MM.1S (cell line): ENCODE measurements around the gene LTBP1.

Experiments used
- DNase-seq: peaks from one replicate; pipeline ENCODE4 v3.0.0-alpha.2; 2015
- H2AFZ ChIP-seq: fragments of 300-600 bp; sonication (generic); 2 replicates; pipeline ENCODE4 v1.6.0; 2016; ENCODE audit warnings: antibody characterized with exemption, low read length
- H3F3A ChIP-seq: fragments of 300-600 bp; sonication (generic); 2 replicates; pipeline ENCODE4 v1.6.1; 2016; ENCODE audit warnings: mild to moderate bottlenecking, antibody characterized with exemption, low read length, moderate library complexity, mixed read lengths; ENCODE audit not compliant: insufficient read depth
- H3K27ac ChIP-seq: fragments of 300-600 bp; sonication (generic); 2 replicates; pipeline ENCODE4 v1.5.1; 2016; ENCODE audit warnings: mild to moderate bottlenecking, low read length
- H3K27me3 ChIP-seq: fragments of 300-600 bp; sonication (generic); replicated peaks from 2 replicates; pipeline ENCODE4 v1.6.0; 2016; ENCODE audit warnings: low read length; ENCODE audit not compliant: insufficient read depth
- H3K36me3 ChIP-seq: fragments of 300-600 bp; sonication (generic); replicated peaks from 2 replicates; pipeline ENCODE4 v1.6.1; 2016; ENCODE audit warnings: mild to moderate bottlenecking, low read length, mixed read lengths; ENCODE audit not compliant: insufficient read depth
- H3K4me1 ChIP-seq: fragments of 300-600 bp; sonication (generic); 2 replicates; pipeline ENCODE4 v1.6.1; 2016; ENCODE audit warnings: low read length, mixed read lengths
- H3K4me2 ChIP-seq: fragments of 300-600 bp; sonication (generic); 2 replicates; pipeline ENCODE4 v1.6.0; 2016; ENCODE audit warnings: low read depth, low read length
- H3K4me3 ChIP-seq: fragments of 300-600 bp; sonication (generic); 2 replicates; pipeline ENCODE4 v1.5.1; 2016; ENCODE audit warnings: low read length, mixed read lengths
- H3K79me2 ChIP-seq: fragments of 300-600 bp; sonication (generic); 2 replicates; pipeline ENCODE4 v1.6.1; 2016; ENCODE audit warnings: mixed run types, low read length, mixed read lengths
- H3K9ac ChIP-seq: fragments of 300-600 bp; sonication (generic); 2 replicates; pipeline ENCODE4 v1.6.1; 2016; ENCODE audit warnings: low read length, mixed read lengths
- H3K9me2 ChIP-seq: fragments of 300-600 bp; sonication (generic); replicated peaks from 2 replicates; pipeline ENCODE4 v1.6.1; 2016; ENCODE audit warnings: mild to moderate bottlenecking, low read length, mixed read lengths; ENCODE audit not compliant: insufficient read depth
- H3K9me3 ChIP-seq: fragments of 300-600 bp; sonication (generic); replicated peaks from 2 replicates; pipeline ENCODE4 v1.6.1; 2016; ENCODE audit warnings: mild to moderate bottlenecking, low read length, mixed read lengths; ENCODE audit not compliant: insufficient read depth
- H4K20me1 ChIP-seq: fragments of 300-600 bp; sonication (generic); 2 replicates; pipeline ENCODE4 v1.6.1; 2016; ENCODE audit warnings: mild to moderate bottlenecking, low read length, moderate library complexity, mixed read lengths; ENCODE audit not compliant: insufficient read depth
- CTCF ChIP-seq: fragments of 300-600 bp; sonication (generic); IDR thresholded peaks from 2 replicates; pipeline ENCODE4 v1.5.1; 2016; ENCODE audit warnings: antibody characterized with exemption, low read length, mixed read lengths
- EZH2 ChIP-seq: fragments of 300-600 bp; sonication (generic); optimal IDR thresholded peaks from 2 replicates; pipeline ENCODE3; 2017; ENCODE audit warnings: low read depth, mild to moderate bottlenecking, antibody characterized with exemption, low read length, mixed read lengths
- EZH2phosphoT487 ChIP-seq: fragments of 300-600 bp; sonication (generic); IDR thresholded peaks from 2 replicates; pipeline ENCODE4 v1.6.1; 2018; ENCODE audit warnings: antibody characterized with exemption, low read length

The LTBP1 gene

DNA sequence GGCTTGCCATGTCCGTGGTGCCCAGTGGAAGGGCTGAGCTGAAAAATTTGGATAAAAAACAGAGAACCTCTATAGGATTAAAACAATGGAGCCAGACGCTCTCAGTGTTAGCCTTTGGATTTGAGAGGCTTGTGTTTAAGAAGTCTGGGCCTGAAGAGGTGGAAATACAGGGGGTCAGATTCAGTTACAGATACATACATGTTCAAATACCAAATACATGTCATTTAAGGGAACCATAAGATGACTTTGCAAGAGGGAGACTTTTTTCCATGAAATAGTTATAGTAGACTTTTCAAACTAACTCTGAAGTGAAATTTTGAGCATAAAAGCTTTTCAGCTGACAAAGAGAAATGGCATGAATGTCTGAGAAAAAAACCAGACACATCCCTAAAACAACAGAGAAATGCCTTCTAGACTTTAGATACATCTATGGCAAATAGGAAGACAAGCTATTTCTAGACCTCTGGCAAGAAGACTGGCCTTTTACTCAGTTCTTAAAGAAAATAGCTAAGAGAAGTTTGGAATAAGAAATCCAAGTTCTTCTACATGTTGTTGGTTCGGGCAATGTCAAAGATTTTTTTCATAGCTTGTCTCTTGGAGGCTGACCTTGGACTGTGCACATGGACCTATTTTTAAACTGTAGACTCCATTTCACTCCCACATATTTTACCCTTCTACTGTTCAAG is 112.9 kb downstream of the LTBP1 start:
- Histone ChIP-seq H3K4me3 (no peak overlapping the region), H3K4me2 (no peak overlapping the region), H3K36me3 (no peaks in the 10 kb centered on the region), H4K20me1 (no peaks in the 10 kb centered on the region), H3K4me1 (no peaks in the 10 kb centered on the region), H3K9me2 (no peaks in the 10 kb centered on the region), H3F3A (no peaks in the 10 kb centered on the region), H3K27ac (no peak overlapping the region), H3K9ac (no peak overlapping the region), H2AFZ (no peak overlapping the region), H3K9me3 (no peaks in the 10 kb centered on the region), H3K79me2 (no peaks in the 10 kb centered on the region), H3K27me3 (no peaks in the 10 kb centered on the region)
- no peak for TF ChIP-seq EZH2phosphoT487
- TF ChIP-seq EZH2: no peak
- TF ChIP-seq CTCF: no peak
- no peak for DNase-seq

DNA sequence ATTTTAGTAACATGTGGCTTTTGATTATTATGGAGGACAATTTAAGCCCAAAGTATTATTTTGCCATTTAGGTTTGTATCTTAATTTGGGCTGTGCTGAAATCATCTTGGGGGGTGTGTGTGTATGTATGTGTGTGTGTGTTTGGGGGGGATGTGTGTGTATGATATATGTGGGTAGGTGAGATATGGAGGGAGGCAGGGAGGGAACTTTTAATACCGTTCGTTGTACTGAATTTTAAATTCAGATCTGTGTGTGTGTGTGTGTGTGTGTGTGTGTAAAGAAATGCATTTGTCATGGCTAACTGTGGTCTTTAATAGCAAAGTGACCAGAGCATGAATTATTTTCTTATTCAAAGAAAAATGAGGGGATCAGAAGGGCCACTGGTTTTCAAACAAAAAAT is 113.7 kb downstream of the LTBP1 start:
- Histone ChIP-seq H3K9me2 (no peaks in the 10 kb centered on the region), H2AFZ (no peak overlapping the region), H3K9ac (no peak overlapping the region), H3K4me3 (no peak overlapping the region), H3K36me3 (no peaks in the 10 kb centered on the region), H3K27me3 (no peaks in the 10 kb centered on the region), H3K27ac (no peak overlapping the region), H4K20me1 (no peaks in the 10 kb centered on the region), H3F3A (no peaks in the 10 kb centered on the region), H3K9me3 (no peaks in the 10 kb centered on the region), H3K4me1 (no peaks in the 10 kb centered on the region), H3K79me2 (no peaks in the 10 kb centered on the region), H3K4me2 (no peak overlapping the region)
- DNase-seq: no peak
- no peak for TF ChIP-seq CTCF
- no peak for TF ChIP-seq EZH2
- TF ChIP-seq EZH2phosphoT487: no peak

DNA sequence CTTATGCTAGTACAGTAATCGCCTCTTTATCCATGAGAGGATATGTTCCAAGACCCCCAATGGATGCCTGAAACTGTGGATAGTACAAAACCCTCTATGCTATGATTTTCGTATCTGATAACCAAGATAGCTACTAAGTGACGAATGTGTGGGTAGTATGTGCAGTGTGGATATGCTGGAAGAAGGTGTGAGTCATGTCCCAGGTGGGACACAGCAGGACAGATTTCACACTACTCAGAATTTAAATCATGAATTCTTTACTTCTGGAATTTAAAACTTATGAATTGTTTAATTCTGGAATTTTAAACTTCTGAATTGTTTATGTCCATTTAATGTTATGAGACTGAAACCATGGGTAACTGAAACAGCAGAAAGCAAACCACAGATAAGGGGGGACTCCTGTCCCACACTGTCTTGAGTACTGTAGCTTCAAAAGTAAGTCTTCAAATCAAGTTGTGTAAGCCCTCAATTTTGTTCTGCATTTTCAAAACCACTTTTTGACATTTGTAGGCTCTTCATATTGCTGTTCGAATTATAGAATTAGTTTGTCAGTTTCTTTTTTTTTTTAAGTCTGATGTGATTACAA is 116.0 kb downstream of the LTBP1 start:
- Histone ChIP-seq H3K9me2 (no peaks in the 10 kb centered on the region), H3K36me3 (no peaks in the 10 kb centered on the region), H3K4me2 (no peak overlapping the region), H3K27ac (no peak overlapping the region), H3K4me1 (no peaks in the 10 kb centered on the region), H3K79me2 (no peaks in the 10 kb centered on the region), H2AFZ (no peak overlapping the region), H3K27me3 (no peaks in the 10 kb centered on the region), H3F3A (no peaks in the 10 kb centered on the region), H3K9me3 (no peaks in the 10 kb centered on the region), H4K20me1 (no peaks in the 10 kb centered on the region), H3K9ac (no peak overlapping the region), H3K4me3 (no peak overlapping the region)
- TF ChIP-seq EZH2 (no peak), CTCF (no peak), EZH2phosphoT487 (no peak)
- DNase-seq: peak; percentile 7
